Measurements from ENCODE around the gene RRAS.
A peak's percentile ranks its signal among the peaks of the same experiment; 100 is the strongest.
"Not testable (repeated sequence)": the region's sequence is repeated elsewhere in the genome, so short reads cannot be mapped to it uniquely, and the experiment has no call there.

RRAS gene

DNA sequence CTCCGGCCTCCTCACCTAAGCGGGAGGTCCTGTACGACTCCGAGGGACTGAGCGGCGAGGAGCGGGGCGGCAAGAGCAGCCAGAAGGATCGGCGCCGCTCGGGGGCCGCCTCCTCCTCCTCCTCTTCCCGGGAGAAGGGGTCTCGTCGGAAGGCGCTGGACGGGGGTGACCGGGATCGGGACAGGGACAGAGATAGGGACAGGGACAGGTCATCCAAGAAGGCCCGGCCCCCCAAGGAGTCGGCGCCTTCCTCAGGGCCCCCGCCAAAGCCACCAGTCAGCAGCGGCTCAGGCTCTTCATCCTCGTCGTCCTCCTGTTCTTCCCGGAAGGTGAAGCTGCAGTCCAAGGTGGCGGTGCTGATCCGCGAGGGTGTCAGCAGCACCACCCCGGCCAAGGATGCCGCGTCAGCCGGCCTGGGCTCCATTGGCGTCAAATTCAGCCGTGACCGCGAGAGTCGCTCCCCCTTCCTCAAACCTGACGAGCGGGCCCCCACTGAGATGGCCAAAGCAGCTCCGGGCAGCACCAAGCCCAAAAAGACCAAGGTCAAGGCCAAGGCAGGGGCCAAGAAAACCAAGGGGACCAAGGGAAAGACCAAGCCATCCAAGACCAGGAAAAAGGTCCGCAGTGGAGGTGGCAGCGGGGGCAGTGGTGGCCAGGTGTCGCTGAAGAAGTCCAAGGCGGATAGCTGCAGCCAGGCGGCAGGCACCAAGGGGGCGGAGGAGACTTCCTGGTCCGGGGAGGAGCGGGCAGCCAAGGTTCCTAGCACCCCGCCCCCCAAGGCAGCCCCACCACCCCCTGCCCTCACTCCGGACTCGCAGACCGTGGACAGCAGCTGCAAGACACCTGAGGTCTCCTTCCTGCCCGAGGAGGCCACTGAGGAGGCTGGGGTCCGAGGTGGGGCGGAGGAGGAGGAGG, 12.9 kb upstream of the RRAS start:
- DNase-seq = no peak

- no peak for DNase-seq
Observed at GRCh38 chr19:49651820-49652550, 12.0 kb upstream of the RRAS start.

DNA sequence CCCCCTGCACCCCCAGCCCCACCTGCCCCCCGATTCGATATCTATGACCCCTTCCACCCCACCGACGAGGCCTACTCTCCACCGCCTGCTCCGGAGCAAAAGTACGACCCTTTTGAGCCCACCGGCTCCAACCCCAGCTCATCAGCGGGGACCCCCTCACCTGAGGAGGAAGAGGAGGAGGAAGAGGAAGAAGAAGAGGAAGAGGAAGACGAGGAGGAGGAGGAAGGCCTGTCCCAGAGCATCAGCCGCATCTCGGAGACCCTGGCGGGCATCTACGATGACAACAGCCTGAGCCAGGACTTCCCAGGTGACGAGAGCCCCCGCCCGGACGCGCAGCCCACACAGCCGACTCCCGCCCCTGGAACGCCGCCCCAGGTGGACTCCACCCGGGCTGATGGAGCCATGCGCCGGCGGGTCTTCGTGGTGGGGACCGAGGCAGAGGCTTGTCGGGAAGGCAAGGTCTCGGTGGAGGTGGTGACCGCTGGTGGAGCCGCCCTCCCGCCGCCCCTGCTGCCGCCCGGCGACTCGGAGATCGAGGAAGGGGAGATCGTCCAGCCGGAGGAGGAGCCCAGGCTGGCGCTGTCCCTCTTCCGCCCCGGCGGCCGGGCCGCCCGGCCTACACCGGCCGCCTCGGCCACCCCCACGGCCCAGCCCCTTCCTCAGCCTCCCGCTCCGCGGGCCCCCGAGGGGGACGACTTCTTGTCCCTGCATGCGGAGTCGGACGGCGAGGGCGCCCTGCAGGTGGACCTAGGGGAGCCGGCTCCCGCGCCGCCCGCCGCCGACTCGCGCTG, 11.3 kb upstream of the RRAS start:
- DNase-seq = no peak

DNA sequence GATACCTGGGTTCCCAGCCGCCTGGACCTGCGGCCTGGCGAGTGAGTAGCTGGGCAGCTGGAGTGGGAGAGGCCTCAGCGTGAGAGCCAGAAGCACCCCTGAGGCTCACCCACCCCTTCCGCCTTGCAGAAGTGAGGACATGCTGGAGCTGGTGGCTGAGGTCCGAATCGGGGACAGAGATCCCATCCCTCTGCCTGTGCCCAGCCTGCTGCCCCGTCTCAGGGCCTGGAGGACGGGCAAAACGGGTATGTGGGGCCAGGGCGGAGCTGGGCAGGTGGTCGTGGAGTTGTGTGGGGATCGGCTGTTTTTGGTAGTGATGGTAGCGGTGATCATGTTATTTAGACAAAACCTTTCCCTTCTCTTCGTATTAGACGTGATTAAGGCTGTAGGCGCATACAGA, 6.6 kb upstream of the RRAS start:
- no peak for DNase-seq

DNA sequence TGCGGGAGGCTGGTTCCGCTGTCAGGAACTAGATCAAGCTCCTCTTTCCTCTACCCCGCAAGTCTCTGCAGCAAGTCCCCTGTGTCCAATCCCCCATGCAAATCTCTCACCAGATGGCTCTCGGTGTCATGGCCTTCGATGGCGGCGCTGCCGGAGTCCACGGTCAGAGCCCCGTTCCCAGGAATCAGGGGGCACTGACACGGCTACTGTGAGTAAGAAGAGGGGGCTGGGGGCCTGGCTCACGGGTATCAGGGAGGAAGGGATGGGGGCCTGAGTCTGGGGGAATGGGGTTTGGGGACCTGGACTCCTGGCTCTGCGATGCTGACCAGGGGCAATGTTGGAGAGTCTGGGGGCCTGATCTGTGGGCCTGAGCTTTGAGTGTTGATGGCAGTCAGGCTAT, 6.1 kb upstream of the RRAS start:
- DNase-seq = no peak

DNA sequence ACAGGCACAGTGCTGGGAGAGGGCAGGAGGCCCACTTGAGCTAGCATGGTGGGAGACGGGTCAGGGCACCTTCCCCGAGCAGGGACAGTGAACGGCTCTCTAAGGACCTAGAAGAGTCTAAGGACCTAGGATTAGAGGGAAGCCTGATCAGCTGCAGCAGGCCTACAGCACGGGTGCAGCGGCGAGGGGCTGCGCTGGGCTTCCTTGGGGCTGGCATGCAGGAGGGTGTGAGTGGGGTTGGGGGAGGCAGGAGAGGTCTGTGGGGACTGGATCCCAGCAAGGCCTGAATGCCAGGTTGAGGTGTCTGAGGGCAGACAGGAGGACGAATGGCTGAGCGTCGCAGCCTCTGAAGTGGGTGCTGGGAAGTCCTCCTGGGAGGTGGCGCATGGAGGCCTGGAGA, 5.6 kb upstream of the RRAS start:
- no peak for DNase-seq

GRCh38 chr19:49643466-49643865, 3.5 kb upstream of the RRAS start:
- no peak for DNase-seq

DNA sequence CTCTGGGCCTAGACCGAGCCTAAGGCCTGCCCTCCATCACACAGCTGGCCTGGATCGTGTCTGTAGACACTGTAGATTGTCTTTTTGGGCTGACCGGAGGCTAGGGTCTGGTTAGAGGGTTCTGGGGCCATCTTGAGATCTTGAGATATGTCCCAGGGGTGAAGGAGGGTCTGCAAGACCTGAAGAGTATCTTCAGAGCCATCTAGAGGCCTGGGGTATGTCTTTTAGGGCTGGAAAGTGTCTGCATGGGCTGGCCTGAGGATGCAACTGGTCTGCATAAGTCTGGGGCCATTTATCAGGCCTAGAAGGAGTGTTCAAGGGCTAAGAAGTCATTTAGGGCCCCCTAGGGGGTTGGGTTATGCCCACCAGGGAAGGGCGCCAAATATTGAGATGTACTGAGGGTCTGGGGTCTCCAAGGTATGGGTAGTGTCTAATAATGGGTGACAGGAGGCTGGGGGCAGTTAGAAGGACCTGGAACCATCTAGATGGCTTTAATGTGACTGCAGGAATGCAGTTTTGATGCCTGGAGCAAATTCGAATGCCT, 2.6 kb upstream of the RRAS start:
- DNase-seq = no peak

- peak; percentile 99 for DNase-seq
Observed at GRCh38 chr19:49641688-49642491, 1.9 kb upstream of the RRAS start, which contains the start of gene SCAF1. Gene SCAF1 (plus strand): TSS chr19:49642209. CDS start chr19:49645027, 2,818 bp downstream.

DNA sequence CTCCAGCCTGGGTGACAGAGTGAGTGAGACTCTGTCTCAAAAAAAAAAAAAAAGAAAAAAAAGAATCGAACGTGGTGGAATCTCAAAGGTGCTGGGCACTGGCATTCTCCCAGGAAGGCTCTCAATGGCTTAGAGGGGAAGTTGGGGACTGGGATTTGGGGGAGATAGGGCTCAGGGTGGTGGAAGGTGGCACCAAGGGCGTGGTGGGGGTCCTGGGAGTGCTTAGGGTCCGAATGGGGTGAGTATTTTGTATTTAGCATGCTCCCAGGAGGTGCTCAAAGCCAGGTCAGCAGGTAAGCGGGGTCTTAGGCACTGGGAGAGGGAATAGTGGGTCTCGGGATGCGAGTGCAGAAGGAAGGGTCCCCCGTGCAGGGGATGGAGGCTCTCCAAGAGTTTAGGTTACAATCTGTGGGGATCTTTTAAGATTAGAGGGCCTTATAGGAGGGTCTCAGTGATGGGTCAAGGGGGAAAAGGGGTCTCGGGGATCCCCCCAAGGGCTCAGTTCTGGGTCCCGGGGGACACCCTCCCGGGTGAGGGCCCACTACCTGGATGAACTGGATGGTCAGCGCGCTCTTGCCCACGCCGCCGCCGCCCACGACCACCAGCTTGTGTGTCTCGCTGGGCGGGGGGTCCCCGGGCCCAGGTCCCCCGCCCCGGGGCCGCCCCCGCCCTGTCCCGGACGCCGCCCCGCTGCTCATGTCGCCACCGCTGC, 386 bp downstream of the RRAS start:
- no peak for DNase-seq

GRCh38 chr19:49637821-49638738, 1.9 kb downstream of the RRAS start:
- no peak for DNase-seq

- DNase-seq = no peak
Observed at GRCh38 chr19:49636233-49636932, 3.6 kb downstream of the RRAS start.

- DNase-seq = no peak
Observed at GRCh38 chr19:49635530-49636232, 4.3 kb downstream of the RRAS start.

DNA sequence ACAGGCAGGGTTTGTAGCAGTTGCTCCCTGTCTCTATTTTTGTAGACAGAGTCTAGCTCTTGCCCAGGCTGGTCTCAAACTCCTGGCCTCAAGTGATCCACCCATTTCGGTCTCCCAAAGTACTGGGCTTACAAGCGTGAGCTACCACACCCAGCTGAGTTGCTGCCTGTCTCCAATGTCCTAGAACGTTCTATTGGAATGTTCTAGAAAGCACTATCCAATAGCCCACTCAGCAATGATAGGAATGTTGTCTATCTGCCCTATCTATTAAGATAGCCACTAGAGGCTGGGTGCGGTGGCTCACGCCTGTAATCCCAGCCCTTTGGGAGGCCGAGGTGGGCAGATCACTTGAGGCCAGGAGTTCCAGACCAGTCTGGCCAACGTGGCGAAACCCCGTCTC, 6.7 kb downstream of the RRAS start:
- DNase-seq = not testable (repeated sequence)

DNA sequence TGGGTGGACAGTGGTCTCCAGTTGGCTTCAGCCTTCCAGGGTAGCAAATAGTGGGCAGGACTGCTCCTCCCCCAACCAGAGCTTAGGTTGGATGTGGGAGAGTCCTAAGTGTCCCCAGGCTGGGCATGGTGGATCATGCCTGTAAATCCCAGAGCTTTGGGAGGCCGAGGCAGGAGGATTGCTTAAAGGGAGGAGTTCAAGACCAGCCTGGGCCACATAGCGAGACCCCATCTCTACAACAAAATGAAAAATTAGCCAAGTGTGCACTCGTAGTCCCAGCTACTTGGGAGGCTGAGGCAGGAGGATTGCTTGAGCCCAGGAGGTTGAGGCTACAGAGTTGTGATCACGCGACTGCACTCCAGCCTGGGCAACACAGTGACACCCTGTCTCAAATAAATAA, 7.4 kb downstream of the RRAS start:
- DNase-seq = no peak

DNA sequence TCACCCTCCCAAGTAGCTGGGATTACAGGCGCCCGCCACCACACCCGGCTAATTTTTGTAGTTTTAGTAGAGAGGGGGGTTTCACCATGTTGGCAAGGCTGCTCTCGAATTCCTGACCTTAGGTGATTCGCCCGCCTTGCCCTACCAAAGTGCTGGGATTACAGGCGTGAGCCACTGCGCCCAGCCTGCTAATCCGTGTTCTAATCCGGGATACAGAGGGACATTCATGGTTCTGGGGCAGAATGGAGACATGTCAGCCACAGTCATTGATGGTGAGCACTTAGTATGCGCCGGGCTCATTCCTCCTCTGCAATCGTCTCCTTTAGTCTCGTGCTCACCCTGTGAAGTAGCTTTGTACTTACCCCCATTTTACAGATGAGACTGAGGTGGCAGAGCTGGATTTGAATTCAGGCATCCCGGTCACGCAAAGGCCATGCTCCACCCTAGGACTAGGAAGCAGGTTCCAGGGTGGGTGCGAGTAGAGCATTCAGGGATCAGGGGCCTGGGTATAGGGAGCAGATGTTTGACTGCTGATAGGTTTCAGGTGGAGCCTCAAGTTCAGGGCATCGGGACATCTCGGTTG, 8.2 kb downstream of the RRAS start:
- DNase-seq = no peak

- no peak for DNase-seq
Observed at GRCh38 chr19:49631014-49631588, 8.8 kb downstream of the RRAS start.

DNA sequence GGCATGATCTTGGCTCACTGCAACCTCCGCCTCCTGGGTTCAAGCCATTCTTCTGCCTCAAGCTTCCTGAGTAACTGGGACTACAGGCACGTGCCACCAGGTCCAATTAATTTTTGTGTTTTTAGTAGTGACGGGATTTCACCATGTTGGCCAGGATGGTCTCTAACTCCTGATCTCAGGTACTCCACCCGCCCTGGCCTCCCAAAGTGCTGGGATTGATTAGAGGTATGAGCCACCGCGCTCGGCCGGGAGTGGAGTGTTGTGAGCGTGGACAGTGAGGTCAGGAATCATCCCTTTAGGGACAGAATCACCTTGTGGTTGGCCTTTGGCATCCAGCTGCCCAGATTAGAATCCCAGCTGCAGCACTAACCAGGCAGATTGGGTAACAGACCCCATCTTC, 10.3 kb downstream of the RRAS start:
- DNase-seq = no peak

All from NCI-H1436 treated with DMSO at 0.1 percent for 48 hours (cell line).